NOMO-1 (cell line): ENCODE data around the gene CALM3.
"Not testable (repeated sequence)": the region's sequence is repeated elsewhere in the genome, so short reads cannot be mapped to it uniquely, and the experiment has no call there.

Experiments
- DNase-seq, 2 experiments: peaks; one replicate each; lab custom pipeline; 2025; ENCODE audit not compliant: unreplicated experiment in 2 of 2; lab: John Stamatoyannopoulos, UW

CALM3 gene

DNA sequence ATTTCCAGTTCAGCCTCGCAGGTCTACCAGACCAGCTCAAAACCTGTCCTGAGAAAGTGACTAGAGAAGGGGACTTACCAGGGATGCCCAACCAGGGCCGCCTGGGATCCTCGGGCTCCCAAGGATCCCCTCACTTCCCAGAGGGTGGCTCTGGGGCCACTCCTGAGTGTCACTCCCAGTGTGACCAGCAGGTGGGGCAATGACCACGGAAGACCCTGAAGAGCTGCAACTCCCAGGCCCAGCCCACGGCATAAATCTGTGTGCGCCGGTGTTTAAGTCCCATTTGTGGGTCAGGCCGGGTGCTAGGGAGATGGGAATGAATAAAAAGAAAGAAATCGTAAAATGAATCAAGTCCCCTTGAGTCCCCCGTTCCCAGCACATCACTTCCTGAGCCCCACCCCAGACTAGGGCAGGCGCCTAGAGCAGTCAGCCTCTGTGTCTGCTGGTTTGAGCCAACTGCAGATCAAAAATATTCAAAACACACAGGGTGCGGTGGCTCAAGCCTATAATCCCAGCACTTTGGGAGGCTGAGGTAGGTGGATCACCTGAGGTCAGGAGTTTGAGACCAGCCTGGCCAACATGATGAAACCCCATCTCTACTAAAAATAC is 13.1 kb downstream of the CALM3 start:
- peak; percentile 42 to 63 for DNase-seq

DNA sequence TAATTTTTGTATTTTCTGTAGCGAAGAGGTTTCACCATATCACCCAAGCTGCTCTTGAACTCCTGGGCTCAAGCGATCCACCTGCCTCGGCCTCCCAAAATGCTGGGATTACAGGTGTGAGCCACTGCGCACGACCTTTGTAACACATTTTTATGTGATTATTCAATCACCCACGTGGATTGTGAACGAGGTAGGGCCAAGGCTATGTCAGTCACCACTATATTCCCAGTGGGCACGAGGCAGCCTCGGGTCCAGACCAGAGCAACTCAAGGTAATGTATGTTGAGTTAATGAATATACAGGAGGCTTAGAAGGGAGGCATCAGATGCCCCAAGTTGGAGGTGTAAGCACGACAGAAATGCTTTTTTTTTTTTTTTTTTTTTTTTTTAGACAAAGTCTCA is 14.8 kb downstream of the CALM3 start:
- no peak for DNase-seq

DNA sequence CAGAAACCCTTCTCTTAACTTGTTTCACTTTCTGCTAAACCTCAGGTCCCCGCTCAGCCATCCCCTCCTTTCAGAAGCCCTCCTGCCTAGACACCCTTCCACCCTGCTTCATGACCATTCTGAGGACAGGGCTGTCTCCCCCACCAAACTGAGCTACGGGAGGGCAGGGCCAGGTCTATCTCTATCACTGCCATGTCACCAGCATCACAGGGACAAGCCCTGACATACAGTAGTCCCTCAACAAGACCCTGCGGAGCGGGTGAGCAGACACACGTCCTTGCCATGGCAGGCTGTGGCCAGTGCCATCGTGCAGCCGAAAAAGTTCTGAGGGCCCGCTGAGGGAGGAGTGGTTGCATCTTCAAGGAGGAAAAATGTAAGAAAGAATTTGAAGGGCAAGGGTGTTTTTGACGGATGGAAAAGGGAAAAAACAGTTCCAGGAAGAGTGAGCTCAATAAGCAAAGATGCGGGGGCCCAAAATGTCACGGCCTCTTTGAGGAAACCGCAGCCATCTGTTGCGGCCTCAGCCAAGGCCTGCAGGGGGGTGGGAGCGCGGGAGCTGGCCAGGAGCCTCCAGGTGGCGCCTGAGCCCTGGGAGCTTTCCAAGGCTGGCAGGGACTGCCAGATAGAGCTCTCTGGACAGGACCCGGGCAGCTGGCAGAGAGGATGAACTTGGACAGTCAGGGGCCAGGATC is 15.6 kb downstream of the CALM3 start:
- DNase-seq: no peak

DNA sequence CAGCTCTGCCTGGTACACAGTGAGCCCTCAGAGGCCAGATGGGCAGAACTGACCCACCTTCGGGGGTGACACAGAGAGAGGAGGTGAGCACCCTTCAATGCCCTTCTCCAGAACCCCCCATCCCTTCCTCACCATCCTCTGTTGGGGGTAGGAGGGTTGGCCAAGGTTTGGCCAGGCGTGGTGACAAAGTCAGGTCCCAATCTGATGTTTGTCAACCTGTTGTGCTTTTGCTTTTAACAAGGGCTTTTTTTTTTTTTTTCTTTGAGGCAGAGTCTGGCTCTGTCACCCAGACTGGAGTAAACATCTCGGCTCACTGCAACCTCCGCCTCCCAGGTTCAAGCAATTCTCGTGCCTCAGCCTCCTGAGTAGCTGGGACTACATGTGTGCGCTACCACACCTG is 16.5 kb downstream of the CALM3 start:
- DNase-seq: no peak

DNA sequence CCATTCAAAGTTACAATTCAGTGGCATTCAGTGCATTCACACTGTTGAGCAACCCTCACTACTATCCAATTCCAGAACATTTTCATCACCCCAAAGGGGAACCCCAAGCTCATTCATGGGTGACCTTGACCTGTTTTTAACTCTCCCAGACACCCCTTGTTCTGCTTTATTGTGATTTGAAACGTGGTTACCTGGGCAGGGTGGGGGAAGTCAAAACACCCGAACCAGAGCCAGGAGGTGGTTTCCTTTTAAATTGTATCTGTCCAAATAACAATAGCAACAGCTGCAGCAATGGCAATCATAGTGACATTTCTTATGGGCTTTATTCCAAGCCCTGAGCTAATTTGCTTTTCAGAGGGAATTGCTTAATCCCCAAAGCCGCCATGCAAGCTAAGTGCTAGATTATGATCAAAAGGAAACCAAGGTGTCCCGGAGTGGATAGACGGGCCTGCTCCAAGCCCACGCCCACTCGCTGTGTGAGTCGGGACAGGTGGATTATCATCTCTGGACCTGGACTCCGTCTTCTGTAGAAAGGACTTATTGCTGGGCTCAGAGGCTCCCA is 17.6 kb downstream of the CALM3 start:
- DNase-seq: no peak

DNA sequence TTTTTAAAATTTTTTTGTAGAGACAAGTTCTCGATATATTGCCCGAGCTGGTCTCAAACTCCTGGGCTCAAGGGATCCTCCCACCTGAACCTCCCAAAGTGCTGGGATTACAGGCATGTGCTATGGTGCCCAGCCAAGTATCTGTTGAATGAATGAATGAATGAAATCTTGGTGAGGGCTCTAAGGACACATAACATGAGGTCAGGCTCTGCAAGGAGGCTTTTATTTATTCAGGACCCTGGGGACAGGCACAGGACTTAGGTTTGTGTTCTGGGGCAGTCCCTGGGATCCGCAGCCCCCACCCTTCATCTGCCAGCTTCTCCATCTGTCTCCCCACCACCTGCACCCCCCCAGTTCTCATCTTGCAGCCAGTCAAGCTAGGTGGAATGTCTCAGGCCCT is 19.1 kb downstream of the CALM3 start:
- no peak for DNase-seq

DNA sequence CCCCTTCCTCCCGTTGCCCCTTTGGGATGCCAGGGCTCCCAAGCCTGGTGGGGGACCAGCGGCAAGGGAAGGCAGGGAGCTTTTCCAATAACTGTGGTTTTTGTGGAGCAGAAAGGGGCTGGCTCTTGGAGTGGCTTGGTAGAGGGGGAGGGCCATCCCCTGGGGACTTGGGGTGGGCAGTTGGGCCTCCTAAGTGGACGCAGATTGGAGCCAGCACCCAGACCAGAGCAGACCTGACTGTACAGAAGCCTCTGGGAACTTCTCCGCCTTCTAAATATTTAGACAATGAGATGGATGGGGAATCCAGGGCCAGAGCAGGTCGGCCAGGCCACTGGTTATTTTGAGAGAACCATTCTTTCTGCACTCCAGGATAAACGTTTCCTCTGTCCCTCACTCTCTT is 19.6 kb downstream of the CALM3 start:
- no peak for DNase-seq

DNA sequence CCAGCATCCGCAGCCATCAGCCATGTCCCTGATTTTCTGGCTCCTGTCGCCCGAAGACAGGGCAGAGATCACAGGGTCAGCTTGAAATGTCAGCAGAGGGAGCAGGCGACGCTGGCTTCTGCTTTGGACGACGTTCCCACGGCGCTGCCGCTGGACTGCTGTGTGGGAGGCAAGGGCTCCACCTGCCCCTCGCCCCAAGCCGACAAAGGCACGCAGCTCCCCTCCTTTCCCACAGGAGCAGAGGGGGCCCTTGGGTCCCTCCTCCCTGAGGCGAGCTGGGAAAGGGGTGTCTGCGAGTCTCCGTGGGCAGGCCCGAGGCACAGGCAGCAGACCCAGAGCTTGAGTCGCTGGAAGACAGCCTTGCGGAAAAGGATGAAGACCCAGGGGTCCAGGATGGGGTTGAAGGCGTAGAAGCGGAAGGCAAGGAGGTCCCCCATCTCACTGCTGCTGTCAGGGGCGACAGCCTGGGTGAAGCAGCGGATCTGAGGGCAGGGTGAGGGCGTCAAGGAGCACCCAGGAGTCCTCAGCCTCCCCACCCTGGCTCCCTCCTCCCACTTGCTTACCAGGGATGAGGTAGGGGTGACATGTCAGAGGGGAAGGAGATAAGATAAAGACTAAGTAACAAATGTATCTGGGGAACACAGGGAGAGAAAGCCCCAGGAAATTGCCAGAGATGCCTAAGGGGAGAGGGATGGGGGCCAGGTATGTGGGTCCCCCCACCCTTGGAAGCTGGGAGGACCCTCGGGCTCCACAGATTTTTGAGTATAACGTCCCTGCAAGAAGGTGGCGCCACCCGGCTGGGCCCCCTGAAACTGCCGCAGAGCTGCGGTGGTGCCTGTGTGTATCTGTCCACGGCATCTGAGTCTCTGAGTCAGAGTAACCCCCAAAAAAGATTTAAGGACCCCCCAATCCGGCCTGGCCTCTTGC is 20.3 kb downstream of the CALM3 start:
- no peak for DNase-seq

DNA sequence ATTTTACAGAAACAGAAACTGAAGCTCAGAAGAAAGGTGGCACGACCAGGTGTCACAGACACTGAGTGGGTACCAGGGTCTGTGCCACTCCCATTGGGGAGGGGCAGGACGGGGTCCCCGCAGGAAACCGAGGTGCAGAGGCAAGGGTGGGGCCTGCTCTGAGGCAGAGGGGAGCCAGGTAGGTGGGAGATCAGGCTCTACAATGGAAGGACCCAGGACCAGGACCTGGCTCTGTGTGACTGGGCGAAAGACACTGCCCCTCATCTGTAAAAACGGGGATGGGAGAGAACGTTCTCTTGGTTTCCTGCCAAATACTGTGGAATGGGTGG is 21.0 kb downstream of the CALM3 start:
- DNase-seq: no peak

DNA sequence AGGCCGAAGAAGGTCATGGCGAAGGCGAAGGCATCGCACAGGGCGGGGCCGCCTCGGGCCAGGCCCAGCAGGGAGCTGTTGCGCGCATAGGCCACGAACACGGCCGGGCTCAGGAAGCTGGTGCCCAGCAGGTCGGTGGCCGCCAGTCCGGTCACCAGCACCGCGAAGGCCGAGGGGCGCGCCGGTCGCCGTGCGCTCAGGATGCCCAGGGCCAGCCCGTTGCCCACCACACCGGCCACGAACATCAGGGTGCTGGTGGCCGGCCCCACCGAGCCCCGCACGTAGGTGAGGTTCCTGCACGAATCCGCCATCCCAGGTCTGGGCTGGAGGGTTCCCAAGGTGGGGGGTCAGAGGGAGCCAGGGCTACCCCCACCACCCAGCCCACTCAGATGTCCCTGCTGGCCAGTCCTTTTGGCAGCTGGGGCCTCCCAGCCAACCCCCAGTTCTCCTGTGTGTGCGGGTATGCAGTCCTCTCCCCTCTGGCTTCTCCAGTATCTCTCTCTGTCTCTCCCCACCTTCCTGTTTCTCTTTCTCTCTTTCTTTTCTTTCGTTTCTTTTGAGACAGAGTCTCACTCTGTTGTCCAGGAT is 22.9 kb downstream of the CALM3 start:
- DNase-seq: no peak

DNA sequence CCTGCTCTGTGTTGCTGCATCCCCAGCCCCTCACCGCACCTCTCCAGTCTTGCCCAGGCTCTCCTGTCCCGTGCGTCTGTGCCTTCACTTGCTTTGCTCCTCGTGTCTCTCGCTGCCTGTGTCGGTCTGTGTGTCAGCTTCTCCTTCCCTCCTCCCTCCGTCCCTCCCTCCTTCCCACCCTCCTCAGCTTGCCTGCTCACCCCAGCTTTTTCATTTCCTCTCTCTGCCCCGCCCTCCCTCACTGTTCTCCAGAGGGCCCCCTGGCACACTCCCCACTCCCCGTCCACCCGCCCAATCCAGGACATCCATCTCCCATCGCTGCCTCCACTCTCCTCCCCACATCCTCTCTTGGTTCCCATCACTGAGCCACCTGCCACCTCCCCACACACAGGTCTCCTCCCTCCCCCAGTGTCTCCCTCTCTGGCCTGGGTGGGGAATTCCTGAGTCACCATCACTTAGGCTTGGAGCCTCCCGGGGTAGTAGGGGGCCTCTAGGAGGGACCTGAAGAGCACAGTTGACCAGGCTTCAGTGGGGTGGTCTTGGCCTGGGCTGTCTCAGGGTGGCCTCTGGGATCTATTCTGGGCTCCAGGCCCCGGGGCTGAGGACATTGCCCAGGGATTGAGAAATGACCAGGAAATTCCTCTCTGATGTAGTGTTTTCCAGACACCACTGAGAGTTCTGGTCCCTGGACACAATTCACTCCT is 24.0 kb downstream of the CALM3 start, which contains the start of gene PTGIR:
Gene PTGIR, minus strand, starts transcription at position 132 of the 704 bp plus-strand sequence. CDS start 864 bp downstream, outside the sequence.
- peak; percentile 21 to 40 for DNase-seq

DNA sequence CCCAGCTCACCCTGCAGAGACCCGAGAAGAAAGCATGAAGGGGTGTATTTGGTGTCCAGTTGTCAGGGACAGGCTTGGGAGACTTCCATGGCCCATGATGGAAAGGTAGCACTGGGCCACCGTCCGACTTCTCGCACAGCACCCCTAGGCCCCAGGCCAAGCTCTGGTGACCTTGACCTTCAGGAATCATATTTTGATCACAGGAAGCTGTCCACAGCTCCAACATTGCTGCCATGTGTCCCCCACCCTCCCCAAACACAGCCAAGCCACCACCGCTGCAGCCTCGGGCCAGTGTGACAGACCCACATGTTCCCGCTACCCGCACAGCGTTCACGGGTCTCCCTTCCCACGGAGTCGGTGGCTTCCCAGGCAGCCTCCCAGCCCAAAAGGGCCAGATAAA is 24.6 kb downstream of the CALM3 start:
- no peak for DNase-seq

DNA sequence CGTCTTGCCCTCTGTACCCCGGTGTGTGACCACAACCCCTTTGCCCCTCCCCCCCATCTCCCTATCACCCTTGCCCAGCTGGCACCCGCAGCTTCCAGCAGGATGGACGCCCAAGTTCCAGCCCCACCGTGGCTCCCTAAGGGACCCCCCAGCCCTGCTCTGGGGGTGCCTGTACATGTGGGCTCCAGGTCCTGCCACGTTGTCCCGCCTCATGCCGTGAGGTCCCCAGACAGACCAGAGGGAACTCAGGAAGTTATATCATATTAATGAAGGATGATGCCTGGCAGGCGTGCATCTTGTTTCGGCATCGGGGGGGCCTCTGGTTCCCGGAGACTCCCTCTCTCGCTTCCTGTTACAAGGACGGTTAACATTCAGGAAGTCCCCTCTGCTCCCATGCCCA is 25.3 kb downstream of the CALM3 start:
- no peak for DNase-seq

DNA sequence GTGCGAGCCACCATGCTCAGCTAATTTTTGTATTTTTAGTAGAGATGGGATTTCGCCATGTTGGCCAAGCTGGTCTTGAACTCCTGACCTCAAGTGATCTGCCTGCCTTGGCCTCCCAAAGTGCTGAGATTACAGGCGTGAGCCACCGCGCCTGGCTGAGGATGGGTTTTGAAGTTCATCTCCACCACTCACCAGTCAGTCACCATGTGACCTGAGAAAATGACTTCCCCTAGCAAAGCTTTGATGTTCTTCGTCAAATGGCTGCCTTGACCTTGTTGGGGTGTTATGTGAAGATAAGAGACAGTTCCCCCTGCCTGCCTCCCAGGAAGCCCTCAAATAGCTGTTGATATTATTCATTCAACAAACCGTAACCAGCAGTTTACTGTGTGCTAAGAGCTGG is 27.8 kb downstream of the CALM3 start:
- DNase-seq: not testable (repeated sequence)

DNA sequence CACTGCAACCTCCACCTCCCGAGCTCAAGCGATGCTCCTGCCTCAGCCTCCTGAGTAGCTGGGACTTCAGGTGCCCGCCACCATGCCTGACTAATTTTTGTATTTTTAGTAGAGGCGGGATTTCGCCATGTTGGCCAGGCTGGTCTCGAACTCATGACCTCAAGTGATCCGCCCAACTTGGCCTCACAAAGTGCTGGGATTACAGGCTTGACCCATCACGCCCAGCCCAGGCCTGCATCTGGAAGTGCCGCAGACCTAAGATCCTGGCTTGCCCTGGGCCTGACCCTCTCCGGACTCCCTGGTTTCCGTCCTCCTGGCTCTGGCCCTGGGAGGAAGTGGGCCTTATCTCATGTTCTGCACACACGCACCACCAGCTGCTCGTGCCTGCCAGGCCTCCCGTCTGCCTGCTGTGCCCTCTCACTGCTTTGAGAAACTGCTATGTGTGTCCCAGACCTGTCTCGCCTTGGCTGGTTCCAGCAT is 28.5 kb downstream of the CALM3 start:
- DNase-seq: no peak

DNA sequence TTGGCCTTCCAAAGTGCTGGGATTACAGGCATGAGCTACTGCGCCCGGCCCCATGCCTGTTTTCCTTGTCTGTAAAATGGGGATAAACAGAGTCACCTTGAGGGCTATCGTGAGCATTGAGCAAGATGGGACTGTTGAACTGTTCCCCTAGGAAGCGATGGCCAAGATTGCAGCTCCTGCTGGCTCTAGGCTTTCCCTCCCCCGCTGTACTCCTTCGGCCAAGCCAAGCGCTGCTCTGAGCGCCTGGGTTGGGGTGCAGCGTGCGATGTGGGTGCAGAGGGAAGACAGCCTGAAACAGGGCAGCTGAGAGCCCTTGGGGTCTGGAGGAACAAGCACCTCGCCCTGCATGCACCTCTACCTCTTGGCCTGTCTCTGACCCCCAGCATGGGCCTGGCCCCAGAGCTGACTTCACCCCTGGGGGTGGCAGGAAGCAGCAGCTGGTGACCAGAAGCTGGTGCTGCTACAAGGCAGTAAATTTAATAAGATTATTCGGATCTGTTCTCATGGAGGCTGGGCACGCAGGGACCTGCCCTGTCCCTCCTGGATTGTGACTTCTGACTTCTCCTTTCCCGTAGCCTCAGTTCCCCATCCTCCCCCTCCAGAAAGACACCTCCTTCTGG is 29.6 kb downstream of the CALM3 start:
- DNase-seq: no peak

DNA sequence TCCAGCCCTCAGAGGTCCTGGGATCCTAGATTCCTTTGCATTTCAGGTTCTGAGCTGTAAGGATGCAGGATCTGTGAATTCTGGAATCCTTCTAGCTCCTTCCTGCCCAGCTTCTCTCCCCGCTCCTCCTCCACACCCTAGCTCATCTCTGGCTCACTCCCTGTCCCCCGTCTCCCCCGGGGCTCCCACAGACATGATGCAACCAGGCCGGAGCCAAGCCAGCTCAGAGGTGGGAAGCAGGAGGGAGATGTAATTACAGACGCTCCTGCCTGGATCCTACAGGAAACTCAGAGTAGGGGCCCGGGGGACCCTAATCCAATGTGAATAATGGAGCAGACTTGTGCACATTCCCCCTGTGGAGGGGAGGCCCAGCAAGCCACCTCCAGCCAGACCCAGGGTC is 30.4 kb downstream of the CALM3 start:
- no peak for DNase-seq

DNA sequence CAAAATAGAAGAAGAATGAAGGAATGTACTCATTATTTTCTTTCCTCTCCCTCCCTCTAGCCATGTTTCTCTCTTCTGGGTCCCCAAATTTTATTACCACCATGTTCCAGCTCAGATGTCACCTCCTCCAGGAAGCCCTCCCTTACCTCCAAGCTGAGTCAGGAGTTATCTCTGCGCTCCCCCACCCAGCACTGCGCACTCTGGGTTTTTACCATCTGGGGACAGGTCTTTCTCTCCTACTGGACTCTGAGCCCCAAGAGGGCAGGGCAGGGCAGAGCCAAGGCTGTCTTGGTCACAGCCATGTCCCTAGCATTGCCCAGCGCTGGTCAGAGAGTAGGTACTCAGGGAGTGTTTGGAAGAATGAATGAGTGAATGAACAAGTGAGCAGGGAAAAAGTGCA is 32.0 kb downstream of the CALM3 start:
- no peak for DNase-seq

DNA sequence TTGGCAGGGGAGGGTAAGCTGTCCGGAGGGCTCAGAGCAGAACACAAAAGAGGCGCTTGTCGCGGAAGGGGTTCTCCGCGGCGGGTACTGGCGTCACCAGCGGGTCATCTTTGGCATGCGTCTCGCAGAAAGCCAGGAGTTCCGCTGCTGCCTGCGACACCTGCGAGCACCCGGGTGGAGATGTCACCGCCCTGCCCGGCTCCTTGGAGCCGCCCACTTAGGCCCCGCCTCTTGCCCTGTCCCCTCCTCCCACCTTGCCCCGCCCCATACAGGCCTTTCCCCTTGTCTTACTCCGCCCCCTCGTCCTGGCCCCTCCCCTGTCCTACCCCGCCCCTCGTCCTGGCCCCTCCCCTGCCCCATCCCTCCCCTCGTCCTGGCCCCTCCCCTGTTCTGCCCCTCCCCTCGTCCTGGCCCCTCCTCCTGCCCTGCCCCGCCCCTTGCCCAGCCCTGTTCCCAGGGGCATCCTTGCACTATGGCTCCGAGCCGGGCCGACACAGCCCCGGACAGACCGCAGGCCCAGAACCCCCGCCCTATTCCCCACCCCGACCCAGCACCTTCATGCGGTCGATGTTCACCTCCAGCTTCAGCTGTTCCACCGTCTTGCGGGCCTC is 33.0 kb downstream of the CALM3 start:
- peak; percentile 79 to 88 for DNase-seq
